ENCODE measurements around the gene HOXB6.

HOXB6 gene

GRCh38 chr17:48551596-48552465 lies 53.0 kb downstream of the HOXB6 start:
- intact Hi-C loops (cut with DNase I), result no loop called here
- no peak for DNase-seq

- intact Hi-C loops (cut with DNase I), result no loop called here
- DNase-seq, result no peak
Measured at GRCh38 chr17:48551214-48551555, 53.6 kb downstream of the HOXB6 start.

- DNase-seq, result no peak
- intact Hi-C loops (cut with DNase I), result no loop called here
Measured at GRCh38 chr17:48550502-48551213, 54.1 kb downstream of the HOXB6 start.

DNA sequence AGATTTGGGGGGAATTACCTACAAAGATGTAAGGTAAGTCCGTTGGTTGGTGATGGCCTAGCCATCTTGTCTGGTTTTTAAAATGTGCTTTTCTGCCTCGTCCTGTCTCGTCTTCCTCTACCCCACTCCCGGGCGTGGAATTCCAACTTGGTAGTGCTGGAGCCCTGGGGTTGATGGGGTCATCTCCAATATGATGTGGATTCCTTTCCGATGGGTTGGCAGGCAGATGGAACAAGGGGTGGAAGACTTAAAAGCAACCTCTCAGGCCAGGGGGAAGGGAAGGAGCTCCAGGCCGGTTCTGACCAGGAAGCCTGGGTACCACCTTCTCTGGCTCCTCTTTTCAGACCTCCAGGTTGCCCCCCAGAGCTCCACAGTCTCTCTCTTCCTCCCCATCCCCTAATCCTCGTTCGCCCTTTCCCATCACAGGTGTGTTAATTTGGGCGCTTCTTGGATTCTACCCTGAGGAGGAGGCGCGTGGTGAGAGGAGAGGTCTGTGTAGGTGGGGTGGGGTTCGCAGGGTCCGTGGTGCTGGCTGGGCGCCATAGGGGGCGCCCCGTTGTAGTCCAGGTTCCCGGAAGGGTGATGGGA lies 54.8 kb downstream of the HOXB6 start:
- DNase-seq, result no peak
- intact Hi-C loops (cut with DNase I), result no loop called here

GRCh38 chr17:48549281-48549630 lies 55.5 kb downstream of the HOXB6 start:
- intact Hi-C loops (cut with DNase I), result no loop called here
- DNase-seq, result no peak

GRCh38 chr17:48548523-48549280 lies 56.1 kb downstream of the HOXB6 start:
- intact Hi-C loops (cut with DNase I), result no loop called here
- no peak for DNase-seq

DNA sequence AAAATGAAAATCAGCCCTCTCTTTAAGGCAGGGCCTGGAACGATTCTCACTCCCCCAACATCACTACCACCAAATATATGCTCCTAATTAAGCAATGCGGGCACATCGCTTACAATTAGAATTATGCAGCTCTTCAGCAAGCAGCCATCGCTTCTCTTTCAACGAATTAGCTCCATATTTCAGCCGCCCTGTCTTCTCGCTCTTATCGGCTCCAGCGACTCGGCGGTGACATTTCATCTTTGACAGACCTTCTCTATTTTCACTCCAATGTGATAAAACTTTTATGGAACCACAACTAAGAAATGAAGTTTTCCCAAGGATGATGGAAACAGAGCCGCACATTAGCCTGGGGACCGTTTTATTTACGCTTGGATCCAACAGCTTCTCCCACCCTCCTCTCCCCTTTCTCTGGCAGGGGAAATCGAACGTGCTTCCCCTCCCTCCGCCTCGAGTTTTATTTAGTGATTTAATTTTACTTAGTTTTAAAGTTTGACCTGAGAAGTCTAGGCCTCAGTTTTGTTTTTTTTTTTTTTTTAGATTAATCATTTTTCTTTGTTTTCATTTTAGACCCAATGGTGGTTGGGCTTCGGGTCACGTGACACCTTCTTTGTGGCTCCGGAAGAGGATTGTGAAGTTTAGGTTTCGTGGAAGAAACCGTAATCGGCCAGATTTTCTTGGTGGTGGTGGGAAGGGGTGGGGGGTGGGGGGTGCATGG lies 56.8 kb downstream of the HOXB6 start:
- DNase-seq, result no peak
- intact Hi-C loops (cut with DNase I), result no loop called here

DNA sequence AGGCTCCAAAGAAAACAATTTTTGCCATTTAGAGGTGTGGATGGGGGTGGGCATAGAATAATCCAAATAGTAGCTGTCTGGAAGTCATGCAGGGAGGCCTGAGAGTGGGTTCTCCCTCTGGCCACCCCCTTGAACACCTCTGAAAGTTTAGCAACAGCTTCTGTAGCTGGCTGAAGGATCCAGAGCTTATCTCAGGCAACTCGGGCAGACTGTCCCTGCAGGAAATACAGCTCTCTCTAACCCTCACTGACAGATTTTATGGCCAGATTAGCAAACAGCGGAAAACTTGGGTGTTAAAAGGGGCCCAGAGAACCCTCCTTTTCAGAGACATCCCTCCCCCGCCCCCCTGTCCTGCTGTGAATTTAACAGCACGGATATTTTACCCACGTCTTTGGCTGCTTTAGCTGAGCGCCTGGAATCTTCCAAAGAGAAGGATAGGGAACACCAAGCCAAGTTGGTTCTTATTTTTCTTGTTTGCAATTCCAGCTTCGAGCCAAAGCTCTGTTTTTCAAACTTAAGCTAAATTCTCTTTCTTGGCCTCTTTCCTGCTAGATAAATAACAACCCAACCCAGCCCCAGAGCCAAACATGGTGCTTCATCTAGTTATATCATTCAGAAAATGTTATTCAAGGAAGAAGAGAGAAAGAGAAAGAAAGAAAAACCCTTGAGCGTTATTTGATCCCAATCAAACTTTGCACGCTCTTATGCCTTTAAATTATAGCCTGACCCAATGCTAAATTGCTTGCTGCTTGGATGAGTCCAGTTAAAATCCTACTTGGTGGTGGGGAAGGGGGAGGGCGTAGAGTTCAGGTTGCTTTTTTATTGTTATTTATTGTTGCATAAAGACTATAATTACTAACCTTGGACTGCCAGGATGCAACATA lies 57.6 kb downstream of the HOXB6 start:
- no peak for DNase-seq

DNA sequence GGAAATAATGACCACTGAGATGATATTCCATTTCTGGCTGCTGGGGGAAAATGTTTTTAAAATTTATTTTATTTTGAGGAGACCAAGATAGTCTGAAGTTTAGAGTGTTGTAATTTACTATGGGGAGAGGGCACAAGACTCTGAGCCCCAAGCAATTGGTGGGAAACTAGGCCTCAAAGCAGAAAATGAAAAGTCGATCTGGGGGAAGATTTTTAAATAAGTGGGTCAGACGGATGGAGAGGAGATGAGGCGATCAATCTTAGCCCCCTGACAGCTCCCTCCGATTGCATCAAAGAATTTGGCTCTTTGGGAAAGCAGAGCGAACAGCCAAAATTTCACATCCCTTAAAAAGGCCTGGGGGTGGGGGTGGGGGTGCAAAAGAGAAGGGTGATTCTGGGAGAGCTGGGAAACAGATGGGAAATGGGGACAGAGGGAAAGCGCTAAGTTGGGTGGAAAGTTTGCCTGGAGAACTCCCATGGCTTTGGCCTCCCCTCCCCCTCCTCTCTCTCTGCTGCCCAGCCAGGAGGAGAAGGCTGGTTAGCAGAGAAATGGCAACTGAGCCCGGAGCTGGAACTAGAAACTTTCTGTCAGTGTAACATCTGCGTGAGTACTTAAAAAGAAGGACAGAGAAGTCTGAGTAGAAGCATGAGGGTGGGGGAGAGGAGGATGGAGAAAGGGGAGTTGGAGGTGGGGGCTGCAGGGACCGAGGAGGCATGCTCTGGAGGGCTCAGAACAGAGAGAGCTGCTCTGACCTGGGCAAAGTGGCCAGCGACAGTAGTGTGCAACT lies 58.5 kb downstream of the HOXB6 start:
- DNase-seq, result no peak
- intact Hi-C loops (cut with DNase I), result no loop called here

More for the DNA sequence above, 57.6 kb downstream of the HOXB6 start:
- intact Hi-C loops (cut with DNase I), result no loop called here
